Liver (tissue), 3 donors: ENCODE measurements around the gene CTNNA1.

Experiments
- ATF3 ChIP-seq: IDR thresholded peaks from 2 replicates; pipeline ENCODE4 v1.6.1; 2016; ENCODE audit warnings: antibody characterized with exemption
- CTCF ChIP-seq: fragments of 150-350 bp; IDR thresholded peaks from 2 replicates; pipeline ENCODE4 v1.5.1; 2017; ENCODE audit warnings: improper control_type of control experiment, low read depth, low read length; ENCODE audit not compliant: missing input control
- MAX ChIP-seq: IDR thresholded peaks from 2 replicates; pipeline ENCODE4 v1.6.1; 2016; ENCODE audit warnings: antibody characterized with exemption
- donor health status: healthy.
- donor health status: healthy.

- no peak for TF ChIP-seq ATF3
- TF ChIP-seq CTCF, result no peak
- TF ChIP-seq MAX, result no peak
These were observed 19.9 kb downstream of the CTNNA1 start for GRCh38 chr5:138772986-138773594.
